GM10248 (cell line): Measurements from ENCODE around the gene SLC6A3.
"Not testable (repeated sequence)": the region's sequence is repeated elsewhere in the genome, so short reads cannot be mapped to it uniquely, and the experiment has no call there.

Source experiments
- CTCF ChIA-PET: fragments of 300-600 bp; sonication (Branson Sonifier 250); formaldehyde crosslinking; extraction: SDS; loops from one replicate; lab custom pipeline; 2021; ENCODE audit warnings: antibody characterized with exemption; lab: Yijun Ruan, JAX
- POLR2A ChIA-PET: fragments of 350-650 bp; sonication (Branson Sonifier 250); formaldehyde crosslinking; extraction: SDS; loops from one replicate; lab custom pipeline; 2020; ENCODE audit warnings: antibody characterized with exemption; lab: Yijun Ruan, JAX
- DNase-seq: peaks from one replicate; pipeline ENCODE4 v3.0.0; 2012; ENCODE audit errors: extremely low spot score
- TF ChIP-seq, protein P1 (sequence below): IDR thresholded peaks from 2 replicates; pipeline ENCODE4 v1.5.1; 2012; ENCODE audit warnings: mild to moderate bottlenecking, low read depth; ENCODE audit errors: extremely low read depth, missing control alignments, control extremely low read depth

The SLC6A3 gene

DNA sequence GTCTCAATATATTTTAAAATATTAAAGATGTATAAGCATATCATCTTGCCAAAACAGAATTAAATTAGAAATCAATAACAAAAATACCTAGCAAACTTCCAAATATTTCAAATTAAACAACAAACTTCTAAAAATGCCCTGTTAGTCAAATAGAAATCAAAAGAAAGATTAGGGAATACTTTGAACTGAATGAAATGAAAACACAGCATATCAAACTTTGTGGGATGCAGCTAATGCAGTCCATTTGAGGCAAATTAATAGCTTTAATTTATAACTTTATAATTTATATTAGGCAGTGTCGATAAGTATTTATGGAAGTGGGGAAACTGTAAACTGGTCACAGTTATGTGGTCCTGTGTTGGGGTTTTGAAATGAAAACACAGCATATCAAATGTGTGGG, 17.1 kb downstream of the SLC6A3 start:
- CTCF ChIA-PET, result no interaction called here
- POLR2A ChIA-PET, result no interaction called here
- TF ChIP-seq, protein P1, sequence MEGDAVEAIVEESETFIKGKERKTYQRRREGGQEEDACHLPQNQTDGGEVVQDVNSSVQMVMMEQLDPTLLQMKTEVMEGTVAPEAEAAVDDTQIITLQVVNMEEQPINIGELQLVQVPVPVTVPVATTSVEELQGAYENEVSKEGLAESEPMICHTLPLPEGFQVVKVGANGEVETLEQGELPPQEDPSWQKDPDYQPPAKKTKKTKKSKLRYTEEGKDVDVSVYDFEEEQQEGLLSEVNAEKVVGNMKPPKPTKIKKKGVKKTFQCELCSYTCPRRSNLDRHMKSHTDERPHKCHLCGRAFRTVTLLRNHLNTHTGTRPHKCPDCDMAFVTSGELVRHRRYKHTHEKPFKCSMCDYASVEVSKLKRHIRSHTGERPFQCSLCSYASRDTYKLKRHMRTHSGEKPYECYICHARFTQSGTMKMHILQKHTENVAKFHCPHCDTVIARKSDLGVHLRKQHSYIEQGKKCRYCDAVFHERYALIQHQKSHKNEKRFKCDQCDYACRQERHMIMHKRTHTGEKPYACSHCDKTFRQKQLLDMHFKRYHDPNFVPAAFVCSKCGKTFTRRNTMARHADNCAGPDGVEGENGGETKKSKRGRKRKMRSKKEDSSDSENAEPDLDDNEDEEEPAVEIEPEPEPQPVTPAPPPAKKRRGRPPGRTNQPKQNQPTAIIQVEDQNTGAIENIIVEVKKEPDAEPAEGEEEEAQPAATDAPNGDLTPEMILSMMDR, result no peak
- DNase-seq, result no peak

DNA sequence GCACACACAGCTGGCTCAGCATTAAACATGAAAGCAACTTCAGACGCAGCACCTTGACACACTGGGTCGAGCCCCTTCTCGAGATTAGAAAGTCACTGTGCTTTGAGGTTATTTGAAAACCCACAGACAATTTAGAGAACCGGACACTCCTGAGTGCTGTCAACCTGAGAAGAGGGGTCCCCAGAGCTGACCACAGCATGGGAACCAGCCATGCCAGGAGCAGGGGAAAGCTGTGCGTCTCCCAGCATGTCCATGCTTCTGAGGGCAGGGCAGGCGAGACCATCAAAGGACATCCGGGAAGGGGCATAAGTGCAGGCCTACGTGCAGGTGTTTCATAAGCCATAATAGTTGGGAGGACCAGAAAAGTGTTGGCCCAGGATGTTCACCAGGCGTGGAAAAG, 20.5 kb downstream of the SLC6A3 start:
- ChIA-PET CTCF (no interaction called here), POLR2A (no interaction called here)
- TF ChIP-seq, protein P1, result no peak
- DNase-seq, result no peak

DNA sequence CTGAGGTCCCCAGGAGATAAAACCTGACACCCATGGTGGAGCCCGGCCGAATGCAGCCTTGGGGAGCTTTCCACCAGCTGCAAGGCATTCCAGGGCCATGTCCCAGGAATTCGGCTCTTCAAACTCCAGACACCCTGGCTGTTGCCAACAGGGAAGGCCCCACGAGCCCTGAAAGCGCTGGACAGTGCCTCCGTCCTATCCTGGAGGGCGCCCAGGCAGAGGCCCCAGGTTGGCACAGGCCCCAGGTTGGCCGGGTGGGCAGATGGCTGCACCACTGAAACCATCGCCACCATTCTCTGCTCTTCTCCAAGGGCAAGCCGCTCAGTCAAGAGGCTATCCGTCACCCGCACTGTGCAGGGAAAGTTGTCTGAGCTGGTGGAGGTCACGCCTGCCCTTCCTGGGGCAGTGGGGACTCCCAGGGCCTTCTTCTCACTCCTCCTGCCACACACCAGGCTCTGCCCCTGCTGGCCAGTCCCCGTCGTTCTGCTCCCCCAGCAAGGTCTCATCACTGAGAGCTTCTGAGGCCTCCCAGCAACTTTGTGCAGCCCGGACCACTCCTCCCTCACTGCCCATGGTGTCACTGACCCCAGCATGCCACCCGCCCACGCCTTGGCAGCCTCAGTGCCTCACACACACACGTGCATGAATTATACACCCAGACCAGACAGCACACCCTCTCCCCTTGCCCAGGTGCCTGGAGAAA, 21.2 kb downstream of the SLC6A3 start:
- POLR2A ChIA-PET, result no interaction called here
- no peak for DNase-seq
- CTCF ChIA-PET, result no interaction called here
- TF ChIP-seq, protein P1, result no peak

DNA sequence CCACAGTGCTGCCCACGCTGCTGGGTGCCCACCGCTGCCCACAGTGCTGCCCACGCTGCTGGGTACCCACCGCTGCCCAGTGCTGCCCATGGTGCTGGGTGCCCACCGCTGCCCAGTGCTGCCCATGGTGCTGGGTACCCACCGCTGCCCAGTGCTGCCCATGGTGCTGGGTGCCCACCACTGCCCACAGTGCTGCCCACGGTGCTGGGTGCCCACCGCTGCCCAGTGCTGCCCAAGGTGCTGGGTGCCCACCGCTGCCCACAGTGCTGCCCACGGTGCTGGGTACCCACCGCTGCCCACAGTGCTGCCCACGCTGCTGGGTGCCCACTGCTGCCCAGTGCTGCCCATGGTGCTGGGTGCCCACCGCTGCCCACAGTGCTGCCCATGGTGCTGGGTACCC, 22.7 kb downstream of the SLC6A3 start:
- CTCF ChIA-PET, POLR2A ChIA-PET, DNase-seq: not testable (repeated sequence)

DNA sequence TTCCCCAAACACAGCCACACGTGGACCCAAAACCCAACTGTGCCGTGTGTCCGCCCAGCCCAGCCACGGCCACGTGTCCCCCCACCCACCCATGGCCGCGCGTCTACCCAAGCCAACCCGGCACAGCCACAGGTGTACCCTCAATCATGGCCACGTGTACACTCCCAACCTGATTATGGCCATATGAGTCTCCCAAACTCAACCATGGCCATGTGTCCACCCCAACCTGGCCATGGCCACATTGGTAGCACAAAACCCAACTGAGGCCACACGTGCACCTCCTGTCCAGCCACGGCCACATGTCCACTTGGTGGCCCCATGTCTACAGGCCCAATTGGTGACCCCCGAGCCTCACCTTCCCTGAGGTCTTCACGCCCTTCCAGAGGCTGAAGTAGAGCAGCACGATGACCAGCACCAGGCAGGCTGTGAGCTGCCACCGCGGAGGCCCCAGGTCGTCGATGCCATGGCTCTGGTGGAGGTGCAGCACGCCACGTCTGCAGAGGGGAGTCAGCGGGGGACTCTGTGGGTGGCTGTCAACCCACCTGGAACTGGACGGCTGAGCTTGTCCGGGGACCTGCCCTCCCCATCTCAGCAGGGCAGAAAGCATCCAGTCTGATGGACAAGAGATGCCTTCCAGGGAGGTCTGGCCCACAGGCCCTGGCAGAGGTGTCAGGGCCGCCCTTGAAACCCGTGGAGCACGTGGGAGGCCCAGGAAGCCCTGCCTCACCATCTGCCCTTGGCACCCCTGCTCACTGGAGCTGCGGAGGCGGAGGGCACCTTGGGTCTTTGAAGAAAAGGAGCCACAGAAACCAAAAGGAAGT, 23.5 kb downstream of the SLC6A3 start:
- TF ChIP-seq, protein P1, result no peak
- no peak for DNase-seq
- CTCF ChIA-PET, result no interaction called here
- POLR2A ChIA-PET, result no interaction called here

DNA sequence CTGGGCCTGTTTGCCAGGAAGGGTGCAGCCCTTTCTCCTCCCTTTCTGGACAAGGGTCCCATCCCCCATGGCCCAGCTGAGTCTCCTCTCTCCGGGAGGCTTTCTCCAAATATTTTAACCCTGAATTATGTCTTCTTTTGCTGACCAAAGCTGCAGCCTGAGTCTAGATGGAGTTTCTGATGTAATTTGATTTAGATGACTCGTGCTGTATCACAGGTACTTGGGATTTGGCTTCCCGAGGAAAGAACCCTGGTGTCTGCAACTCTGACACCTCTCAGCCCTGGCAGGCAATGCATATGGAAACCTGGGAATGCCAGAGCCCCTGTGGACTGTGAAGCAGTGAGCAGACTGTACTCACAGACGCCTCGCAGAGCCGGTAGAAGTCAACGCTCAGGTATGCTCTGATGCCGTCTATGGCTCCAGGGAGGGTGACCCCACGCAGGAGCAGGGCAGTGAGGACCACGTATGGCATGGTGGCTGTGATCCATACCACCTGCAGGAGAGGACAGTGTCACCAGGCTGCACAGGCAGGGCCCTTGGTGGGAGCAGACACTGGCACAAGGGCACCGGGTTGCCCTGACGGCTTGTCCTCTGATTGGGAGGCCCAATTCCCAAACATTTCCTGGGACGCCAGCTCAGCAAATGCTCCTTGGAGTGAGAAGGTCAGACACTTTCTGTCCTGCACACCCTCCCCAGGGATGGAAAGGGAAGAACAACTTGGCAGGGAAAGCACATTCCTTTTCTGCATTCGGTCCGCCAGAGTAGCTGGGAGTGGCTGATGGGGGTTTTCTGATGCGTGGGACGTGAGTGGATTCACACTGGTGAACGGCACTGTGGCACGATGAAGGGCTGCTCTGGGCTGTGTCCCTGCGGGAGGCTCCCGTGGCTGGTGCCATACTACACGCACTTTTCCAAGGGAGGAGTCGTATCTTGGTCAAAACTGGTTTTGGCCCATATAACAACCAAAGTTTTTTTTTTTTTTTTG, 24.7 kb downstream of the SLC6A3 start:
- no peak for DNase-seq
- POLR2A ChIA-PET, result no interaction called here
- CTCF ChIA-PET, result no interaction called here
- TF ChIP-seq, protein P1, result no peak
